ENCODE results near the gene IFT27. TPM values are rescaled to one million over a fixed set of nuclear protein-coding genes. Genes with fewer than 3 reads are reported as not detected.

IFT27 gene
- total RNA-seq, 1 experiment from 2014 or later = 8.3 TPM

- H3K27me3 Mint-ChIP-seq (ENCODE audit: insufficient read depth, unreplicated experiment) = peaks cover 21% of the 10 kb centered on the region
- no peak overlapping the region for H3K27ac Mint-ChIP-seq (ENCODE audit: unreplicated experiment)
- BruUV-seq (replicated peaks) = no TSS peak
- no peaks in the 10 kb centered on the region for H3K9me3 Mint-ChIP-seq (ENCODE audit: unreplicated experiment)
- no peaks in the 10 kb centered on the region for H3K36me3 Mint-ChIP-seq (ENCODE audit: insufficient read depth, unreplicated experiment)
- no peak for TF ChIP-seq CTCF (IDR thresholded peaks at IDR 0.05; ENCODE audit: insufficient read depth in 1 of 2, low read depth in 1 of 2, low read length in 1 of 2, severe bottlenecking in 1 of 2, unreplicated experiment in 1 of 2)
- no peak overlapping the region for H3K4me3 ChIP-seq (ENCODE audit: low read depth, low read length)
- H3K36me3 ChIP-seq (ENCODE audit: control insufficient read depth, insufficient read depth, low read length) = no peaks in the 10 kb centered on the region
- no peak overlapping the region for H3K4me3 Mint-ChIP-seq (ENCODE audit: unreplicated experiment)
- no peaks in the 10 kb centered on the region for H3K4me1 Mint-ChIP-seq (ENCODE audit: low read depth, unreplicated experiment)
- ChIA-PET CTCF (no interaction called here), POLR2A (no interaction called here)
- no peaks in the 10 kb centered on the region for H3K4me1 ChIP-seq
- H3K27me3 ChIP-seq (replicated peaks; ENCODE audit: control insufficient read depth, insufficient read depth, low read length) = no peaks in the 10 kb centered on the region
- DNase-seq = peak in 1 of 2 experiments; percentile 7
- intact Hi-C loops (cut with micrococcal nuclease; ENCODE audit: unreplicated experiment) = no loop called here
- H3K9me3 ChIP-seq = no peaks in the 10 kb centered on the region
Observed at GRCh38 chr22:36740716-36741115, 35.2 kb downstream of the IFT27 start.

- Mint-ChIP-seq H3K4me3 (ENCODE audit: unreplicated experiment) (no peak overlapping the region), H3K4me1 (ENCODE audit: low read depth, unreplicated experiment) (no peaks in the 10 kb centered on the region), H3K9me3 (ENCODE audit: unreplicated experiment) (no peaks in the 10 kb centered on the region), H3K27ac (ENCODE audit: unreplicated experiment) (no peak overlapping the region), H3K36me3 (ENCODE audit: insufficient read depth, unreplicated experiment) (no peaks in the 10 kb centered on the region), H3K27me3 (ENCODE audit: insufficient read depth, unreplicated experiment) (peaks cover 21% of the 10 kb centered on the region)
- ChIA-PET POLR2A (no interaction called here), CTCF (no interaction called here)
- Histone ChIP-seq H3K4me1 (no peaks in the 10 kb centered on the region), H3K27me3 (replicated peaks; ENCODE audit: control insufficient read depth, insufficient read depth, low read length) (no peaks in the 10 kb centered on the region), H3K9me3 (no peaks in the 10 kb centered on the region), H3K36me3 (ENCODE audit: control insufficient read depth, insufficient read depth, low read length) (no peaks in the 10 kb centered on the region), H3K4me3 (ENCODE audit: low read depth, low read length) (no peak overlapping the region)
- DNase-seq = peak in 1 of 2 experiments; percentile 9
- no peak for TF ChIP-seq CTCF (IDR thresholded peaks at IDR 0.05; ENCODE audit: insufficient read depth in 1 of 2, low read depth in 1 of 2, low read length in 1 of 2, severe bottlenecking in 1 of 2, unreplicated experiment in 1 of 2)
- no TSS peak for BruUV-seq (replicated peaks)
- intact Hi-C loops (cut with micrococcal nuclease; ENCODE audit: unreplicated experiment) = no loop called here
Observed at GRCh38 chr22:36739185-36739584, 36.7 kb downstream of the IFT27 start.

GRCh38 chr22:36738416-36739020, 37.4 kb downstream of the IFT27 start:
- peak in 1 of 2 experiments; percentile 6 for DNase-seq
- no peak overlapping the region for H3K4me3 Mint-ChIP-seq (ENCODE audit: unreplicated experiment)
- H3K4me1 Mint-ChIP-seq (ENCODE audit: low read depth, unreplicated experiment) = no peaks in the 10 kb centered on the region
- intact Hi-C loops (cut with micrococcal nuclease; ENCODE audit: unreplicated experiment) = no loop called here
- TF ChIP-seq CTCF (IDR thresholded peaks at IDR 0.05; ENCODE audit: insufficient read depth in 1 of 2, low read depth in 1 of 2, low read length in 1 of 2, severe bottlenecking in 1 of 2, unreplicated experiment in 1 of 2) = no peak
- Histone ChIP-seq H3K4me1 (no peaks in the 10 kb centered on the region), H3K36me3 (ENCODE audit: control insufficient read depth, insufficient read depth, low read length) (no peaks in the 10 kb centered on the region), H3K9me3 (no peaks in the 10 kb centered on the region), H3K4me3 (ENCODE audit: low read depth, low read length) (no peak overlapping the region), H3K27me3 (replicated peaks; ENCODE audit: control insufficient read depth, insufficient read depth, low read length) (no peaks in the 10 kb centered on the region)
- H3K9me3 Mint-ChIP-seq (ENCODE audit: unreplicated experiment) = no peaks in the 10 kb centered on the region
- no peaks in the 10 kb centered on the region for H3K36me3 Mint-ChIP-seq (ENCODE audit: insufficient read depth, unreplicated experiment)
- BruUV-seq (replicated peaks) = no TSS peak
- ChIA-PET POLR2A (no interaction called here), CTCF (no interaction called here)
- no peak overlapping the region for H3K27ac Mint-ChIP-seq (ENCODE audit: unreplicated experiment)
- H3K27me3 Mint-ChIP-seq (ENCODE audit: insufficient read depth, unreplicated experiment) = peaks cover 22% of the 10 kb centered on the region

Measured in Caco-2 (cell line).